ENCODE data around the gene BNIP3.

BNIP3 gene

DNA sequence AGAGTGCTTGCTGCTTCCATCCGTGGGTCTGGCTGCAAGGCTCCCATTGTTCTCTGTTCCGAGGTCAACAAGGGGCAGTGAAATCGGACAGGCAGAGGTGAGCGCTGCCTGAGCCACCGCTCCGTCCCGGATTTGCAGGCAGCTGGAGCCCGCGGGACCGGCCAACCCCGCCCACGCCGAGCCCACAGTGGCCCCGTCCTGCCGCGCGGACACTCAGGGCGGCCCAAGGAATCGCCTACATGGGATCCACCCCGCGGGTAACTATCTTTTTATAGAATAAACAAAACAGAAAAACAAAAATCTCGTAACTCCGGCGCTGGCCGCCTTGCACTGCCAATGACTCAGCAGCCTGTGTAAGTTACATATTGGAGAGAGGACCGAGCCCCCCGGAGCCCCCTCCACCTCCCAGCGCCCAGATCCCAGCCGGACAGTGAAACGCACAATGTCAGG lies 1.9 kb downstream of the BNIP3 start:
- DNase-seq (ENCODE audit: low read depth, low spot score), result no peak
- no peak overlapping the region for H3K27ac ChIP-seq

GRCh38 chr10:131979336-131979735 lies 2.4 kb downstream of the BNIP3 start:
- DNase-seq (ENCODE audit: low read depth, low spot score), result no peak
- H3K27ac ChIP-seq, result no peak overlapping the region

- DNase-seq (ENCODE audit: low read depth, low spot score), result no peak
- H3K27ac ChIP-seq, result no peak overlapping the region
Observed at GRCh38 chr10:131978851-131979250, 2.9 kb downstream of the BNIP3 start.

DNA sequence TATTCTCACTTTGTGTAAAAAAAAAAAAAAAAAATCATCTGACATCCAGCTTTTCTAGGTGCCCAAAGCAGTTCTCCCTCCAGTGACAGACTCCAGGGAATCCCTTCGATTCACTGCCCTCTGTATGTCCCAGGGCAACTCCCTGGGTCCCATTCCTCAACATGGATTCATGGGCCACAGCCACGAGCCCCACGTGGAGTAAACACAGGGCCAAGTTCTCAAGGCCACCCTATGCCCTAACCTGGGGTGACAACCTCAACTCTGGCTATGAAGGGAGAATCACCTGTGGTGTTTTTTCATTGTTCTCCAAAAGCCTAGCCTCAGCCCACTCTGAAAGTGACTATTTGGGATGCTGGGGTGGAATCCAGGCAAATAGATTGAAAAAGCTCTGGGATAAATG lies 3.4 kb downstream of the BNIP3 start:
- H3K27ac ChIP-seq, result no peak overlapping the region

DNA sequence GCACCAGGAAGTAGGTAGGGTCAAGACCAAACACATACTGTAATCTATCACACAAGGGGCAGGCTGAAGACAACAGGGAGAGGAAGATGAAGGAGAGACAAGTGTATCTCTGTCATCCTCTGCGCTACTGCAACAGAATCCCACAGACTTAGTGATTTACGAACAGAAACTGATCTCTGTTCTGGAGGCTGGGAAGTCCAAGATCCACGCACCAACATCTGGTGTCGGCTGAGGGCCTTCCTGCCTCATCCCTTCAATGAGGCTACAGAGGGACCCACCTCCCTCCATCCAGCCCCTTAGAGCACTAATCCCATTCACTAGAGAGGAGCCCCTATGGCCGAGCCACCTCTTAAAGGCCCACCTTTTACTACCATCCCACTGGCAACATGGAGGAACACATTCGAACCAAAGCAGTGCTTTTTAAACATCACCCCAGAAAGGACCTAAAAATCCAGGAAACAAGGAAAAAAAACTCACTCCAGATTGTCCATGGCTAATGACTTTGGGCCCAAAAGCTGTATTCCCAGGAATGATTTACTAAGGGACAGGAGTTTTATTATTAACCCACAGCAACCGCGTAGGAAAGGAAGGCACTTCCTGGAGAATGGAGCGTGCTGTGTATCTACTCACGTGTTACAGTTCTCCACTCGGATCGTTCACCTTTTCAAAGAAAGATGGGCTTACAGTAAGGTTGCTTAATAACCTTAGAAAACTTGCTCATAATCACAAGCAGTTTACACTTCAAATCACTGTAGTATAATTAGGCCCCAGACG lies 4.2 kb downstream of the BNIP3 start:
- DNase-seq (ENCODE audit: low read depth, low spot score), result no peak
- no peak overlapping the region for H3K27ac ChIP-seq

More for the DNA sequence above, 3.4 kb downstream of the BNIP3 start:
- no peak for DNase-seq (ENCODE audit: low read depth, low spot score)

DNA sequence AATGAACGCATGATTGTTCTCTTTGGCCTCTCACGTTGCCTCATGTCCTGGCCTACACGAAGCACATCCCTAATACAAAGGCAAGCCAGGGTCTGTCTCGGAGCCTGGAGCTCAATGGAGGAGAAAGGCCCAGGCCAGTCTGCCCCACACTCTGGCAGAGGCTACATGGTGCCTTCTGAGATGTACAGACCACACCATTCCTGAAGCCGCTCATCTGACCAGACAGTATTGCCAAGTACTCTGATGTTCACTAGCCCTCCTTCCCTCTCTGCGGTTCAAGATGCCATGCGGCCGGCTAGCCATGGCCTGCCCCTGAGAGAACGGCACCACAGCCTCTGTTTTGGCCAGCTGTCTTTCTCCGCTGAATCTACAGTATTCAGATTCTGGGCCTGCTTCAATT lies 5.9 kb downstream of the BNIP3 start:
- DNase-seq (ENCODE audit: low read depth, low spot score), result no peak
- no peak overlapping the region for H3K27ac ChIP-seq

DNA sequence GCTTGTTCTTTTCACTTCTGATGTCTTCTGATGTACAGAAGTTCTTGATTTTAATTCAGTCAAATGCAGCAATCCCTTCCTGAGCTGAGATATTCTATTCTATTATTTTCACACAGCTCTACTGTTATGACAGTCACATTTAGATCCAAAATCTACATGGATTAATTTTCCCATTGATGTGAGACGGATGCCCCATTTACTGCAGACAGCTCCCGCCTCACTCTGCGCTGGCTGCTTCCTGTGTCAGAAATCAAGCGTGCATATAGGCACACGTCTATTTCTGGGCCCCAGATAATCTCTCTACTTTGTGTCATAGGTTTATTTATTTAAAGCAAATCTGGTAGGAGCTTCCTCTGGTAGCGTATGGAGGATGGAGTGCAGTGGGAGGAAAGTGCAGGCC lies 6.7 kb downstream of the BNIP3 start:
- no peak overlapping the region for H3K27ac ChIP-seq
- DNase-seq (ENCODE audit: low read depth, low spot score), result no peak

DNA sequence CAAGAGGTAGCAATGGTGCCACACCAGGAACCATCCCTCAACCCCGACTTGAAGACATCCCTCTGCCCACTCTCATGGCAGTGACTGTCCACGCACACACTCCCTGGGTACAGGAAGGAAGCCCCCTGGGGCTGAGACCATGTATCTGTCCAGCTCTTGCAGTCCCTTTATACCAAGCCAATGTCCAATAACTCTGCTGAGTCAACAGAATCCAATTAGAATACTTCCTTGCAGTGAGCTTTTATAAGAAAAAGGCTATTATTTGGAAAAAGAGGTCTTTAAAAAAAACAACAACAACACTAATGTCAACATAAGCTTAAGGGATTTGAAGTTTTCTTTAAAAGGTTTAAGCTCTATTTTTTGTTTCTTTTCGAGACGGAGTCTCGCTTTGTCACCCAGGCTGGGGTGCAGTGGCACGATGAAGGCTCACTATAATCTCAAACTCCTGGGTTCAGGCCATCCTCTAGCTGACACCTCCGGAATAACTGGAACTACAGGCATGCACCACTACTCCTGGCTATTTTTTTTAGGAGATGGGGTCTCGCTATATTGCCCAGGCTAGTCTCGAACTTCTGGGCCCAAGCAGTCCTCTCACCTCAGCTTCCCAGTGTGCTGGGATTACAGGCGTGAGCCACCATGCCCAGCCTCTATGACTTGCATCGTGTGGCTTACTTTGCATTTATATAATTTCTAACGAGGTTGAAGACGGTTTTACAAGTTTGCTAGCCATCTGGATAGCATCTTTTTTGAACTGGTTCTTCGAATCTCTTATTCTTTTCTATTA lies 7.5 kb downstream of the BNIP3 start:
- no peak for DNase-seq (ENCODE audit: low read depth, low spot score)
- no peak overlapping the region for H3K27ac ChIP-seq

DNA sequence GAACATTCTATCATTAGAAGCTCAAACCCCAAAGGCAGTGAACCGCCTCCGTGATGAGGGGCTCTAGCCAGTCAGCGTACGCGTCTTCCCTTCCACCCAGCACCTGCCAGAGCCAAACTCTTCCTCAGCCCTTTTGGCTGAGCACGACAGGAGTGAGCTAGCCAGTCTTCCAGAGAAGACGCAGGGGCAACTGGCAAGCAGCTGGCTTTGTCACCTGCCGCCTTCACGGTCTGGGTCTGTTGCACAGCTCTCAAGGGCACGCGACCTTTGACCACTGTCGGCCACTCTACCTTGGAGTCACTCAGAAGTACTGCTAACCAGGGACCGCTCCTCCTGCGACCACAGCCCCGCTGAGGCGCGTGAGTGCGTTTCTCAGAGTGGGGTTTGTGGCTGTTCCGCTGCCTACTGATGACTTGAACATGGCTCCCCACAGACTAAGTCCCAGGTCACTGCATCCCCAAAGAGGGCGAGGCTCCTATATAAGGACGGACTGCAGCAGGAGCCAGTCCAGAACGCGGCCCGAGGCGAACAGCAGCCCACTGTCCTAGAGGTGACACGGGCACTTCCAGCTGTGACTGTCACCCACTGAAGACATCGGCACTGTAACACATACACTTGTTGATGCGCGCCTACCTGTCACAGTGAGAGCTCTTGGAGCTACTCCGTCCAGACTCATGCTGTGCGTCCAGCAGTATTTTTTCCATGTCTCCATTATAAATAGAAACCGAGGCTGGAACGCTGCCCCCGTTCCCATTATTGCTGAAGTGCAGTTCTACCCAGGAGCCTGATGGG lies 8.4 kb downstream of the BNIP3 start:
- no peak for DNase-seq (ENCODE audit: low read depth, low spot score)
- no peak overlapping the region for H3K27ac ChIP-seq

DNA sequence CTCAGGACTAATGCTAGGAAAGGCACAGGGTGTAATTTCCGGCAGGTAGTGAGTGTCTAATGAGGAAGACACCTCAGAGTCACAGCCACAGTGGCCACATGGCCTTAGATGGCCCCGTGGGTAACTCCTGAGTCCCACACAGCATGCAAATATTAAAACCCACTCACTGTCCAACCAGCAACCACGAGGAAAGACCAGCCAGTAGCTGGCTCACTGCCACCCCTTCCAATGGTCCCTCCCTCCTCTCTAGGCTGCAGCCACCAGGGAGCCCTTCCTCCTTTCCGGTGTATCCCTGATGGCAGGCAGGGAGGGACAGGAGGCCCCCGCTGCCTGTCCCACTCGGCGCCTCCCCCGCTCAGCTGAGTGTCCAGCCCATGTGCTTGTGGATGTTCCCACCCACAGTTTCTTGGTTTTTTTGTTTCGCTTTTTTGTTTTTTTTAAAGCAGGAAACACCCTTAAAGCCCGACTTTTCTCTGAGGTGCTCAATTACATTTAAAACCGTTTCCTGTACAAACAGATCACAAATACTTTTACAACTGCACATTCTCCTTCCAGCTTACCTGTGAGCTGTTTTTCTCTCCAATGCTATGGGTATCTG lies 9.2 kb downstream of the BNIP3 start:
- no peak for DNase-seq (ENCODE audit: low read depth, low spot score)
- H3K27ac ChIP-seq, result no peak overlapping the region

- no peak overlapping the region for H3K27ac ChIP-seq
- DNase-seq (ENCODE audit: low read depth, low spot score), result no peak
Observed at GRCh38 chr10:131971591-131971990, 10.1 kb downstream of the BNIP3 start.

GRCh38 chr10:131970946-131971345 lies 10.8 kb downstream of the BNIP3 start:
- DNase-seq (ENCODE audit: low read depth, low spot score), result no peak
- no peak overlapping the region for H3K27ac ChIP-seq

DNA sequence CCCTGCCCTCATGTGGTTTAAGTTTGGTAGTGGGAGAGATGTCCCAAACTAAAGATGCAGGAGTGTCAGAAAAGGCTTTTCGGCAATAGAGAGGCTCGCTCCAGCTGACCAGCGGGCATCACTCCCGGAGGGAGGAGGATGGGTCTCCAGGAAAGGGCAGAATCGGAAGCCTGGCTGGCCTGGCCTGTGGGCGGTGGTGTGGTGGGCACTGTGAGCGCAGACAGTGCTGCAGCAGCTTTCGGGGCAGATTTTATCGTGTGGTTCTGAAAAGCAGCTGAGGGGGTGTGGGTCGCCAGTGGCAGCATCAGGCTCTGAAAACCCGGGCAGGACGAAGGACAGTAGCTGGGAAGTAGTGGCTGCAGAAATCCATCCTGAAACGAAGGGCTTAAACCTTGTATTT lies 12.8 kb downstream of the BNIP3 start:
- DNase-seq (ENCODE audit: low read depth, low spot score), result no peak
- H3K27ac ChIP-seq, result no peak overlapping the region

DNA sequence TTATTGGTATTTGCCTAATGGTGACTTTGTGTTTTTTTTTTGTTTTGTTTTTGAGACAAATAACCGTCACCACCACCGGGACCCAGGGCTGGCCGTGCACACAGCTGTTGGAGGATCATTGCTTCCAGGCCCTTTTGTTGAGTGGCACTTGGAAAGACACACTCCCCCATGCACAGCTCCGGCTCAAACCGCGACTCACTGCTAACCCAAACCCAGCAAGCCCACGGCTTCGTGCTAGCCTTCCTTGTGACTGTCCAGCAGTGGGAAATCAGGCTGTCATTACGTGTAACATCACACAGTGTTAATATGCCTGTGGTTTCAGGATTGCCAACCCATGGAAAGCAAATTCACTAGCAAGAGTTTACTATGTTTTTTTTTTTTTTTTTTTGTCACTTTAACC lies 17.4 kb downstream of the BNIP3 start:
- H3K27ac ChIP-seq, result no peak overlapping the region
- no peak for DNase-seq (ENCODE audit: low read depth, low spot score)

GRCh38 chr10:131963811-131964210 lies 17.9 kb downstream of the BNIP3 start:
- H3K27ac ChIP-seq, result no peak overlapping the region
- DNase-seq (ENCODE audit: low read depth, low spot score), result no peak

- no peak overlapping the region for H3K27ac ChIP-seq
- no peak for DNase-seq (ENCODE audit: low read depth, low spot score)
Observed at GRCh38 chr10:131963350-131963749, 18.4 kb downstream of the BNIP3 start.

DNA sequence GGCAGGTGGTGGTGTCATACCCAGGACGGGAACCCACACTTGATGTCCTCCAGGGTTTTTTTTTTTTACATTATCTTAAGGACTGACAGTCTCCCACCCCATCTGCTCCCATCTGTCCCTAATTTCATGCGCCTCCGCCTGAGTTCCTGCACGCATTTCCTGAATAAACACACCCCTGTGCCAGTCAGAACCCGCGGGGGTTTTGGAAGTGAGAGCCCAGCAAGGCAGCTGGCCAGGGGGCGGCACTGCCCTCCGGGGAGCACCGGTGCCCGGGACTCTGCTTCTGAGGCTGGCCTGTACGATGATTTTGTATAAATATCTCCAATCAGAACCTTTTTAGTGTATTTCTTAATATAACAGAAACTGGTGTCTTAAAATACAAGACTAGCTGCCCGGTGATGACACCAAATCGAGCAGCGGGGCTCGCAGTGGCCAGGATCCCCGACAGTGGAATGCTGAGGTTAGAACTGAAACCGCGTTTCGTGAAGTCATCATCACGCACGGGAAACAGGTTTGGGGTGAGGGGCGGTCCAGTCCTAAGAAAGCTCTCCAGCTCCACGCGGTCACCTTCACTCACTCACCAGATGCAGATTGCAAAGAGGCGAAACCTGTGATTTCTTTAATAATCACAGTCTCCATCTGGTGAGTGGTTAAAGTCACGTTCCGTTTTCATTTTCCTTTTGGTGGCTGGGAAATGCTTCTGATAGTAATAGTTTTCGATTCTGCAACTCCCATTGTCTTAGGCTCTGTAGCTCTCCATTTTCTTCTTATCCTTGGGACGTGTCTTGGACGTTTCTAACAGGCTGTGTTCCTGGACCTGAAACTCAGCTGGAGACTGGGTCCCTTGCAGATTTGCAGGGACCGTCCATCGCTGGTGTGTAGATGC lies 19.7 kb downstream of the BNIP3 start:
- H3K27ac ChIP-seq, result no peak overlapping the region
- no peak for DNase-seq (ENCODE audit: low read depth, low spot score)

- H3K27ac ChIP-seq, result no peak overlapping the region
- no peak for DNase-seq (ENCODE audit: low read depth, low spot score)
Observed at GRCh38 chr10:131961047-131961776, 20.5 kb downstream of the BNIP3 start.

DNA sequence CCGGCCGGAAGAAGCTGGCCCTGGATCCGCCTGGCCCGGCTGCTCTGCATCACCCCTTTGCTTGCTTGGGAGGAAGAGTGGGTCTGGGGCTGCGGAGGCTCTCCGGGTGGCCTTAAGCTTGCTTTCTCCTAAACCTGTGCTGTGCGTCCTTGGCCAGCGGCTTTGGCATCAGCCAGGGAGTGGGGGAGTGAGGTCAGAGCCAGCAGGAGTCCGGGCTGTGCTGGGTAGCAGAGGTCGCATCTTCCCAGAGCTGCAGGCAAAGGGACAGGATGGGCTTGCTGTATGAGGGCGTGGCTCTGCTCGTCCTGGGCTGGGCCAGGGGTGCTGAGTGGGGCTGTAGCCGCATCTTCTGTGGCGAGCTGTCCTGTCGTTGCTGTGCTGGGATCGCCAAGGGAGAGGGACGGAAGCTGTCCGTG lies 21.1 kb downstream of the BNIP3 start:
- H3K27ac ChIP-seq, result no peak overlapping the region
- DNase-seq (ENCODE audit: low read depth, low spot score), result no peak

Data from epithelial cell of prostate (primary cell).